GM21737 (cell line): ENCODE data around the gene TEKTIP1.
"Not testable (repeated sequence)": the region's sequence is repeated elsewhere in the genome, so short reads cannot be mapped to it uniquely, and the experiment has no call there.

Experiments
- ATAC-seq: cut with Tn5 transposase; IDR thresholded peaks from one replicate; pipeline ENCODE4 v1.9.1; 2021; ENCODE audit warnings: mild to moderate bottlenecking, moderate library complexity; ENCODE audit not compliant: unreplicated experiment

TEKTIP1 gene

GRCh38 chr19:3522421-3523360 lies 16.3 kb upstream of the TEKTIP1 start:
- ATAC-seq = no peak

GRCh38 chr19:3523361-3524077 lies 15.5 kb upstream of the TEKTIP1 start:
- no peak for ATAC-seq

GRCh38 chr19:3524078-3524842 lies 14.7 kb upstream of the TEKTIP1 start:
- no peak for ATAC-seq

- no peak for ATAC-seq
Observed at GRCh38 chr19:3524904-3525451, 14.0 kb upstream of the TEKTIP1 start.

- no peak for ATAC-seq
Observed at GRCh38 chr19:3526507-3527237, 12.3 kb upstream of the TEKTIP1 start.

GRCh38 chr19:3527238-3527910 lies 11.6 kb upstream of the TEKTIP1 start:
- ATAC-seq = no peak

GRCh38 chr19:3528080-3528479 lies 10.9 kb upstream of the TEKTIP1 start:
- ATAC-seq = no peak

- ATAC-seq = no peak
Observed at GRCh38 chr19:3528539-3529211, 10.3 kb upstream of the TEKTIP1 start.

- ATAC-seq = not testable (repeated sequence)
Observed at GRCh38 chr19:3529299-3529698, 9.7 kb upstream of the TEKTIP1 start.

- ATAC-seq = no peak
Observed at GRCh38 chr19:3530389-3530788, 8.6 kb upstream of the TEKTIP1 start.

GRCh38 chr19:3531716-3532115 lies 7.3 kb upstream of the TEKTIP1 start:
- ATAC-seq = no peak

GRCh38 chr19:3532154-3532786 lies 6.7 kb upstream of the TEKTIP1 start:
- ATAC-seq = no peak

- no peak for ATAC-seq
Observed at GRCh38 chr19:3533033-3533432, 5.9 kb upstream of the TEKTIP1 start.

GRCh38 chr19:3533563-3534216 lies 5.3 kb upstream of the TEKTIP1 start:
- ATAC-seq = no peak

- ATAC-seq = no peak
Observed at GRCh38 chr19:3534375-3535234, 4.4 kb upstream of the TEKTIP1 start.

GRCh38 chr19:3535235-3535535 lies 3.8 kb upstream of the TEKTIP1 start:
- ATAC-seq = no peak

- no peak for ATAC-seq
Observed at GRCh38 chr19:3535563-3535965, 3.4 kb upstream of the TEKTIP1 start.
